Epidermal melanocyte (primary cell): ENCODE measurements around the gene CABLES2.
"Not testable (repeated sequence)": the region's sequence is repeated elsewhere in the genome, so short reads cannot be mapped to it uniquely, and the experiment has no call there.

Experiments used
- DNase-seq: peaks from one replicate; pipeline ENCODE4 v3.0.0; 2011; ENCODE audit warnings: low spot score; ENCODE audit not compliant: insufficient read length

CABLES2 gene

DNA sequence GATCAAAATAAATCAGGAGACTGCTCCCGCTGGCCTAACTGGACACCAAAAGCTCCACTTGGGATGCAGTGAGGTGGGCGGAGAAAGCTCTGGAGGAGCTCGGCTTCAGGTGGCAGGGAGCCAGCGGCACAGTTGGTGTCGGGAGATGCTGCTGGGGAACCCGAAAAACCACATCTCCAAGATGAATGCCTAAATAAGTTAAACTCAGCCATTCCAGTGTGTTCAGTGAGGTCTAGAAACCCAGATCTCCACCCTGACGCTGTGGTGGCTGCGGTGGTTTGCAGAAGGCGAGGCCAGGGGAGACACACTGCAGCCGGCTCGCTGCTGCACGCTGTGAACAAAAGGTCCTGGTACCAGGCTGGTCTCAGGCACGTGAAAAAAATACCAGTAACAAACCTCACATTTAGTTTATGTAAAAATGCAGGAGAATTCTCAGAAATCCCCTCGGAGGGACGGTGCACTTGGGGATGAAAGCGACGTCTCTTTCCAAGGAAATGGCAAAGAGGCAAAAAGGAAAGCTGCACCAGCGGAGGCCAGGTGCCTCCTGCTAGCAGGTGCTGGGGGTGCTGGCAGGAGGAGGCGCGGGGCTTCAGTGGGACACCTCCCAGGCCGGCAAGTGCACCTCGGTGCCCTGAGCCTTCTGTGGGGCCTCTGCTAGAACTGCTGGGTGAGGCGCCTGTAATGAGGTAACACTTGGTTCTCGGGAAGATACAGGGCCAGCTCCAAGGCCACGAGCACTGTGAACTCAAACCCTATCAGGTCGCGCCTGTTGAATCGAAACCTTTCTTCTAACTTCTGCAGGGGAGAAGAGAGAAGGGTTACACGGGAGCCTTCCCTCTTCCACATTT is 16.5 kb downstream of the CABLES2 start:
- no peak for DNase-seq

GRCh38 chr20:62389601-62390087 is 17.4 kb downstream of the CABLES2 start:
- DNase-seq, result no peak

GRCh38 chr20:62388839-62389600 is 18.1 kb downstream of the CABLES2 start:
- DNase-seq, result no peak

GRCh38 chr20:62387933-62388635 is 19.0 kb downstream of the CABLES2 start:
- DNase-seq, result no peak

- DNase-seq, result no peak
Observed at GRCh38 chr20:62387219-62387913, 19.7 kb downstream of the CABLES2 start.

GRCh38 chr20:62386383-62387218 is 20.5 kb downstream of the CABLES2 start, which contains the start of gene RPS21:
Gene RPS21, plus strand, starts transcription at chr20:62387103. Its CDS starts 236 bp downstream, at chr20:62387339.
- DNase-seq, result peak; percentile 96

DNA sequence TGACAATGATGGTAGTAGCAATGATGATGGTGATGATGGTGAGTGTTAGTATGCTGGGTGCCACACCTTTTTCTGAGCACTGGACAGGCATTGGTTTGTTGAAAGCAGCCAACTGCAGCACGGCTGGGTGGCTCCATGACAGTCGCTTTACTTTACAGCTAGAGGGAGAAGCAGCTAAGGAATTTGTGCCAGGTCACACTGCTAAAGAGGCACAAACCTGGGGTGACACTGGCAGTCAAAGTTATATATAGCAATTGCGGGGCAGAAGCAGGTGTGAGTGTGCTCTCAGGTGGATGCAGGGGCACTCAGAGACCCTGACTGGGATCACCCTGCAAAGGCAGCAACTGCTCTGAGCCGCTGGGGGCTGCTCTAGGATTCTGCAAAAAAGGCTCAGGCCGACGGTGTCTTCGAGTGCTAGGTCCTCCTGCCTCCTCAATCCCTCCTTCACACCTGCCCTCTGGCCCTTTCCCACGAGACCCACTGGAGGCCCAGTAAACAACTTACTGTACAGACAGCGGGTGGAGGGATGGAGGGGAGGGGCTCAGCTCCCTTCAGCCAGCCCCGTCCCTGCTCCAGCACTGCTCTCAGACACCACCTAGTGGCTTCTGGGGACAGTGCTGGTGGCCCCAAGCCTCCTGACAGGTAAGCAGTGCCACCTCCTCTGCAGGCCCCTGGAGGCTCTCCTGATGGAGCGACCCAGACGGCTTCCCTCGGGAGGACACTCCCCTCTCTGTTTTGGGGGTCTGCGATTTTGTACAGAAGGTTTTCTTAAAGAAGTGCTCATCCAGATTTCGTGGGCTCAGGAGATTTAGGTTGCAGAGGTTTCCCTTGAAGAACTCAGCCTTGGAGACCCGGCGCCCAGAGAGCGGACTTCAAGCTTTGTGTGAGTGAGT is 24.5 kb downstream of the CABLES2 start:
- no peak for DNase-seq

DNA sequence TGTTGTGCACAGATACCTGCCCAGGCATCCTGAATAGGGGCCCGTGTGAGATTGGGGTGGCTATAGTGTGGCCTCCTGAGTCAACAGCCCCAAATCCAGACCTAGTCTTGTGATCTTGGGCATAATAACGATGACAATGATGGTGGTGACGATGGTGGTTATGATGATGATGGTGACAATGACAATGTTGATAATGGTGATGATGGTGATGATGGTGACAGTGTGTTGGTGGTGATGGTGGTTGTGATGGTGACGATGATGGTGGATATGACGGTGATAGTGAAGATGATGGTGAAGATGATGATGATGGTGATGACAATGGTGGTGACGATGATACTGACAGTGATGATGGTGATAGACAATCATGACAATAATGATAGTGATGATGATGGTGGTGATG is 25.2 kb downstream of the CABLES2 start:
- DNase-seq, result no peak

GRCh38 chr20:62381202-62381797 is 25.8 kb downstream of the CABLES2 start:
- no peak for DNase-seq

- no peak for DNase-seq
Observed at GRCh38 chr20:62378215-62378614, 28.9 kb downstream of the CABLES2 start.

GRCh38 chr20:62377615-62378178 is 29.4 kb downstream of the CABLES2 start:
- no peak for DNase-seq

DNA sequence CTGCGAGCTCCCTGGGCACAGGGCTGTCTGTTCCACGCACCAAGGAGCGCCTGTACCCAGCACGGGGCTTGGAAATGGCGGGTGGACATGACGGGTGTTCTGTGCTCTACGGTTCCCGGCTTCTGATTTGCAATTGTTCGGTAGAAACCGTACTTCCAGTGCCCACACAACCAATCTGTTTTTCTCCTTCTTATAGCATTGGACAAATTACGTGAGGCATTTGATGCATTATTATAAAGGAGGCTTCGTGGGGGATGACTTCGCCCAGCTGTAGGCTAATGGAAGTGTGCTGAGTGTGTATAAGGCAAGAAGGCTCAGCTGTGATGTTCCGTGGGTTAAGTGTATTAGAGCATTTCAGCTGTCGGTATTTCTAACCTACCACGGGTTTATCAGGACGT is 30.0 kb downstream of the CABLES2 start:
- DNase-seq, result no peak

DNA sequence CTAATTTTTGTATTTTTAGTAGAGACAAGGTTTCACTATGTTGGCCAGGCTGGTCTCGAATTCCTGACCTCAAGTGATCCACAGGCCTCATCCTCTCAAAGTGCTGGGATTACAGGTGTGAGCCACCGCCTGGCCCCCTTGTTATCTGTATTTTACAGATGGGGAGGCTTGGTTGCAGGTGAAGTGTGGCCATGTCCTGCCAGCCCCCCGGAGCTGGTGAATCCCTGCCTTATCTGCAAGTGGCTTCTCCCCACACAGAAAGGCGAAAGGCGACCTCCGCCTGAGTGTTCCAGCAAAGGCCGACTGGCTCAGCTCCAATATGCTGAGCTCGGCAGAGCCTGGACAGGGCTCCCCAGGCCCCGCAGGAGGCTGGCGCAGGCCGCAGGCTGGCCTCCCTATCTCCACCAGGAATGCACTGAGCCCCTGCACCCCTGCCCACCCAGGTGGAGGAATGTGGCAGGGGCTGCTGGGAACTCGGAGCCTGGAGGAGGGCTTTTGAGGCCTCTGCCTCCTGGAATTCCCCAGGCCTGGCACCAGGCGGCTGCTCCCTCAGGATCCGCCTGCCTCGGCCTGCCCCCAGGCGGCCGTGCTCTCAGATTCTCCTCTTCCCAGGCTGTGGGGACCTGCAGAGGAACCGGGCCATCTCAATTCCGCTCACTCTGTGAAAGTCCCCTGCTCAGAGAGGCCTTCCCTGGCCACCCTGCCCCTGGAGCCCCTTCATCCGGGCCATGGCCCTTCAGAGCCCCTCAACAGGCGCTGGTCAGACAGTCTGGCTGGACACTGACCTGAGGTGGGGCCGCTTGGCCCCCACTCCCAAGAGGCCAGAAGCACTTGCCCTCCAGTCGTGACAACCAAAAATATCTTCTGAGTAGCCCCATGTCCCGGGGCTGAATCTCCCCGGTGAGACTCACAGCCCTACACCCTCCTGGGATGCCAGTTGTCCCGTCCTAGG is 30.7 kb downstream of the CABLES2 start:
- DNase-seq, result no peak

GRCh38 chr20:62374331-62375152 is 32.5 kb downstream of the CABLES2 start:
- no peak for DNase-seq

DNA sequence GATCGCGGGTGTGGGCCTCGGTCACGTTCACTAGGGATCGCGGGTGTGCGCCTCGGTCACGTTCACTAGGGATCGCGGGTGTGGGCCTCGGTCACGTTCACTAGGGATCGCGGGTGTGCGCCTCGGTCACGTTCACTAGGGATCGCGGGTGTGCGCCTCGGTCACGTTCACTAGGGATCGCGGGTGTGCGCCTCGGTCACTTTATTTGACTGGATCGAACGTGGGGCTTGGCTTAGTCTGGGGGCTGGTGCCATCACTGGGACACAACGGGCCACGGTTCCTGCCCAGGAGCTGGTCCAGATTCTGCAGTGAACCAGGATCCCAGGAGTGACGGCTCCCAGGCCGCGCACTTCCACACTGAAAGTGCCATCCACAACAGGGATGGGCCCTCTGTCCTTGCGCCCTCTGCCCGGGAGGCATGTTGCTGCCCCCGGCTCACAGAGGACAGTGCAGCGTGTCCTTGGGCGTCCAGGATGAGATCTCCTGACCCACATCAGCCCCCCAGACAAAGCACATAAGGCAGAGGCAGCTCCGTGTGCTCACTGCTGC is 33.4 kb downstream of the CABLES2 start:
- DNase-seq, result not testable (repeated sequence)
